HL-60 (cell line): ENCODE data around the gene CHAF1A.

Experiments
- CTCF ChIP-seq: IDR thresholded peaks from one replicate; pipeline ENCODE4 v1.5.1; 2011; ENCODE audit warnings: low read length, control low read depth, inconsistent platforms; ENCODE audit not compliant: insufficient read depth
- GABPA ChIP-seq: IDR thresholded peaks from 2 replicates; pipeline ENCODE4 v1.6.1; 2012; ENCODE audit warnings: low read depth
- POLR2AphosphoS5 ChIP-seq: IDR thresholded peaks from 2 replicates; pipeline ENCODE4 v1.6.1; 2012; ENCODE audit warnings: low read depth
- REST ChIP-seq: IDR thresholded peaks from 2 replicates; pipeline ENCODE4 v1.6.1; 2012; ENCODE audit warnings: low read depth; ENCODE audit not compliant: insufficient replicate concordance
- SPI1 ChIP-seq: IDR thresholded peaks from 2 replicates; pipeline ENCODE4 v1.6.1; 2012; ENCODE audit warnings: low read depth, mild to moderate bottlenecking, borderline replicate concordance

- TF ChIP-seq CTCF (no peak), REST (no peak), POLR2AphosphoS5 (no peak), GABPA (no peak), SPI1 (no peak)
These were observed 45.1 kb downstream of the CHAF1A start for GRCh38 chr19:4447327-4448146.
